ENCODE results near the gene TSSK2. TPM values are rescaled to one million over a fixed set of nuclear protein-coding genes. Genes with fewer than 3 reads are reported as not detected.

The TSSK2 gene
- polyA plus RNA-seq, 1 donor (not counting 4 experiments of a cell fraction or from before 2014, with no cell fraction given): not detected

- Histone ChIP-seq H3K4me2 (ENCODE audit: control insufficient read depth, extremely low read depth, insufficient read depth, low read depth, low read length) (no peak overlapping the region), H4K20me1 (ENCODE audit: control insufficient read depth, extremely low read depth, insufficient read depth, low read length) (no peaks in the 10 kb centered on the region), H3K9me3 (ENCODE audit: control insufficient read depth, low read depth, low read length) (no peaks in the 10 kb centered on the region), H3K27ac (ENCODE audit: control insufficient read depth, insufficient read depth, low read length) (no peak overlapping the region), H3K36me3 (ENCODE audit: control insufficient read depth in 2 of 2, extremely low read depth in 1 of 2, insufficient read depth in 2 of 2, low read length in 2 of 2) (peaks cover 17 to 20% of the 10 kb centered on the region in 2 experiments), H2AFZ (ENCODE audit: control insufficient read depth, low read length) (no peak overlapping the region), H3K9me1 (ENCODE audit: control insufficient read depth, extremely low read depth, insufficient read depth, low read length) (peaks cover 3% of the 10 kb centered on the region), H3K4me3 (ENCODE audit: control insufficient read depth in 2 of 3, extremely low read depth in 1 of 3, insufficient read depth in 2 of 3, low read depth in 1 of 3, low read length in 3 of 3) (no peak overlapping the region), H3K4me1 (ENCODE audit: control insufficient read depth, extremely low read depth, insufficient read depth, low read length) (peaks cover 19% of the 10 kb centered on the region), H3K9ac (ENCODE audit: control insufficient read depth, extremely low read depth, insufficient read depth, low read length) (no peak overlapping the region), H3K79me2 (ENCODE audit: control insufficient read depth, insufficient read depth, low read length) (no peaks in the 10 kb centered on the region), H3K27me3 (ENCODE audit: control insufficient read depth, extremely low read depth, insufficient read depth, low read length) (no peaks in the 10 kb centered on the region)
- no peak for DNase-seq (ENCODE audit: low read depth, low spot score)
- no peak for FAIRE-seq
- no peak for TF ChIP-seq EZH2 (IDR thresholded peaks at IDR 0.05; ENCODE audit: low read length)
- TF ChIP-seq, protein P1, sequence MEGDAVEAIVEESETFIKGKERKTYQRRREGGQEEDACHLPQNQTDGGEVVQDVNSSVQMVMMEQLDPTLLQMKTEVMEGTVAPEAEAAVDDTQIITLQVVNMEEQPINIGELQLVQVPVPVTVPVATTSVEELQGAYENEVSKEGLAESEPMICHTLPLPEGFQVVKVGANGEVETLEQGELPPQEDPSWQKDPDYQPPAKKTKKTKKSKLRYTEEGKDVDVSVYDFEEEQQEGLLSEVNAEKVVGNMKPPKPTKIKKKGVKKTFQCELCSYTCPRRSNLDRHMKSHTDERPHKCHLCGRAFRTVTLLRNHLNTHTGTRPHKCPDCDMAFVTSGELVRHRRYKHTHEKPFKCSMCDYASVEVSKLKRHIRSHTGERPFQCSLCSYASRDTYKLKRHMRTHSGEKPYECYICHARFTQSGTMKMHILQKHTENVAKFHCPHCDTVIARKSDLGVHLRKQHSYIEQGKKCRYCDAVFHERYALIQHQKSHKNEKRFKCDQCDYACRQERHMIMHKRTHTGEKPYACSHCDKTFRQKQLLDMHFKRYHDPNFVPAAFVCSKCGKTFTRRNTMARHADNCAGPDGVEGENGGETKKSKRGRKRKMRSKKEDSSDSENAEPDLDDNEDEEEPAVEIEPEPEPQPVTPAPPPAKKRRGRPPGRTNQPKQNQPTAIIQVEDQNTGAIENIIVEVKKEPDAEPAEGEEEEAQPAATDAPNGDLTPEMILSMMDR (optimal IDR thresholded peaks at IDR 0.05 in 1 of 3, IDR thresholded peaks at IDR 0.05 in 1 of 3, conservative IDR thresholded peaks at IDR 0.05 in 1 of 3; ENCODE audit: extremely low read depth in 1 of 3, insufficient read depth in 2 of 3, low read length in 3 of 3): no peak
- dilution Hi-C loops (cut with MboI; ENCODE audit: extremely low pct_ligation_motif_present, low sequenced_read_pairs): no loop called here
These were observed 1.0 kb downstream of the TSSK2 start for GRCh38 chr22:19132153-19132552.

DNA sequence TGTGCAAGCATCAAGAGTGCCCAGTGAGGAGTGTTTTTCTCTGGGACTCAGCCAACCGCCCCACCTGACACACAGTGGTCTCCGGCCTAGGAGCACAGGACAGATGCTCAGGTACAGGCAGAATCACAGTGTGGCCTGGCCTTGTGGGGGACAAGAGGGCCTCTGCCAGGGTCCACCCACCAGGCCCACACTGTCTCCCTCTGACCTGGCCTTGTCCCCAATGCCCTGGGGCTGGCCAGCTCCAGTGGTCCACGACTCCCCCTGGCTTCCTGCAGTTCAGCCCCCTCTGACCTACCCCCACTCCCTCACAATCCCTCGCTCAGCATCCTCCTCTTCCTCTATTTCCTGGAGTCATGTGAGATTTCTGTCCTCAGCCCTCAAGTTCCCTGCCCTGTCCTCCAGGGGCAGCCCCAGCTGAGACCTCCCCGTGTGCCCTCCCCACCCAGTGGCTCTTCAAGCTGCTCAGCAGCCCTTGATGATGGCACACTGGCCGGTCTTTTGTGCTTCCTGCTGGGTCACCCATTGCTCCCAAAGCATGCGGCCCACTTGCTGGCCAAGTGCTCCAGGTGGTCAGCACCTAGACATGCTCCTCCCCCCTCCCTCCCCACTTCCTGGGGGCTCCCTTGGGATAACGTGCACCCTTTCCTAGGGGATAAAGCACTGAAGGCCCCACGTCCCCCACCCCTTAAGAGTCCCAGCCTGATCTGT, 1.7 kb downstream of the TSSK2 start:
- Histone ChIP-seq H3K27me3 (ENCODE audit: control insufficient read depth, extremely low read depth, insufficient read depth, low read length) (no peaks in the 10 kb centered on the region), H3K4me1 (ENCODE audit: control insufficient read depth, extremely low read depth, insufficient read depth, low read length) (peaks cover 19% of the 10 kb centered on the region), H3K79me2 (ENCODE audit: control insufficient read depth, insufficient read depth, low read length) (no peaks in the 10 kb centered on the region), H3K27ac (ENCODE audit: control insufficient read depth, insufficient read depth, low read length) (no peak overlapping the region), H4K20me1 (ENCODE audit: control insufficient read depth, extremely low read depth, insufficient read depth, low read length) (no peaks in the 10 kb centered on the region), H3K36me3 (ENCODE audit: control insufficient read depth in 2 of 2, extremely low read depth in 1 of 2, insufficient read depth in 2 of 2, low read length in 2 of 2) (peaks cover 17 to 25% of the 10 kb centered on the region in 2 experiments), H2AFZ (ENCODE audit: control insufficient read depth, low read length) (no peak overlapping the region), H3K4me3 (ENCODE audit: control insufficient read depth in 2 of 3, extremely low read depth in 1 of 3, insufficient read depth in 2 of 3, low read depth in 1 of 3, low read length in 3 of 3) (no peak overlapping the region), H3K9ac (ENCODE audit: control insufficient read depth, extremely low read depth, insufficient read depth, low read length) (no peak overlapping the region), H3K4me2 (ENCODE audit: control insufficient read depth, extremely low read depth, insufficient read depth, low read depth, low read length) (no peak overlapping the region), H3K9me1 (ENCODE audit: control insufficient read depth, extremely low read depth, insufficient read depth, low read length) (peaks cover 3% of the 10 kb centered on the region), H3K9me3 (ENCODE audit: control insufficient read depth, low read depth, low read length) (no peaks in the 10 kb centered on the region)
- TF ChIP-seq, protein P1 (optimal IDR thresholded peaks at IDR 0.05 in 1 of 3, IDR thresholded peaks at IDR 0.05 in 1 of 3, conservative IDR thresholded peaks at IDR 0.05 in 1 of 3; ENCODE audit: extremely low read depth in 1 of 3, insufficient read depth in 2 of 3, low read length in 3 of 3): no peak
- no peak for TF ChIP-seq EZH2 (IDR thresholded peaks at IDR 0.05; ENCODE audit: low read length)
- dilution Hi-C loops (cut with MboI; ENCODE audit: extremely low pct_ligation_motif_present, low sequenced_read_pairs): no loop called here
- DNase-seq (ENCODE audit: low read depth, low spot score): no peak
- FAIRE-seq: no peak

All from keratinocyte (primary cell).